Measurements from ENCODE around the gene DEPP1.

DEPP1 gene

DNA sequence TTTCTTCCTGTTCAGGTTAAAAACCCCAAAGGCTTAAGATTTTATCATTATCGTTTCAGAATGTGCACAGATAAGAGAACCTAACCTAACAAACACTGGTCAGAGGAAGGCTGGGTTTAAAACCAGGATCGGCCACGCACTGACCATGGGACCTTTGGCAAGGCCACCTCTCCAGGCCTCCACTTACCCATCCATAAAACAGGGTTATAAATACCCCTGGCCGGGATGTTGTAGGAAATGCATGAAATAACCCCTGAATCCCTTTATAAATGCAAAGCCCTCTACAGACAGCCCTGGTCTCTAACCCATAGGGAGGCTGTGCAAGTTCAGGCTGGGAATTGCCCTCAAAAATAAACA is 418 bp downstream of the DEPP1 start:
- no peak for DNase-seq

DNA sequence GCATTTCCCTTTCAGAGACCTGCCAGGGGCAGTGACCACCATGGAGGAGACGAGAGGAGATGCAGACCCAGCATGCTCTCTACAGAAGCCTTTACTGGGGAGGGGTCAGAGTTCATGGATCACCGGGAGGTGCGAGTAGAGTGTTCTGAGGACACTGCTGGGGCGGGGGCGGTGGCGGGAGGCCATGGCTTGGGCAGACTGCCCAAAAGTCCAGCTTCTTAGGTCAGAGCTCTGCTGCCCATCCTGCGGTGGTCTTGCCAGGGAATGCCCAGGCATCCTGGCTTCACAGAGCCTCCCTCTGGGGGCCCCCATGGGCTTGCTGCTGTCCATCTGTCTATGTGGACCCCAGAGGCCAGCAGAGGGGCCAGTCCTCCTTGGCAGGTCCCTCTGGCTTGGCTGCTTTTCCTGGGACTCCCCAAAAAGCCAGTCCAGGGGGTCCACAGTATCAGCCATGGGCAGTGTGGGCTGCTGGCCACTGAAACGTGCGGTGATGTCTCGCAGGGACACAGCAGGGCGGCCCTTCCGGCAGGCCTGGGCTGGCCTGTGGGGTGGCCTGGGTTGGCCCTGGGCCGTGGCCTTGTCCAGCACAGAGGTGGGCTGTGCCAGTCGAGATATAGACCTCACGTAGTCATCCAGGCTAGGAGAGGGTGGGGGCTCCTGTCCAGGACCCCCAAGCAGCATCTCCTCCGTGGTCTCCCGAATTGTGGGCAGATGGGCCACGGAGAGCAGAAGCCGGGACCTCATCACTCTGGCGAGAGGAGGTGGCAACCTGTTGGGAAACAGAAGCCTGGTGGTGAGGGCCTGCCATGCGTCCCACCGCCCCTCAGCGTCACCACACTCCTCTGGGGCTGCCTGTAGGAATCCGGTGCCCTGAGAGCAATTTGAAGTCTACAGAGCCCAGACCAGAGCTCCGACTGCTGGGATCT is 1.1 kb downstream of the DEPP1 start:
- DNase-seq, result no peak

DNA sequence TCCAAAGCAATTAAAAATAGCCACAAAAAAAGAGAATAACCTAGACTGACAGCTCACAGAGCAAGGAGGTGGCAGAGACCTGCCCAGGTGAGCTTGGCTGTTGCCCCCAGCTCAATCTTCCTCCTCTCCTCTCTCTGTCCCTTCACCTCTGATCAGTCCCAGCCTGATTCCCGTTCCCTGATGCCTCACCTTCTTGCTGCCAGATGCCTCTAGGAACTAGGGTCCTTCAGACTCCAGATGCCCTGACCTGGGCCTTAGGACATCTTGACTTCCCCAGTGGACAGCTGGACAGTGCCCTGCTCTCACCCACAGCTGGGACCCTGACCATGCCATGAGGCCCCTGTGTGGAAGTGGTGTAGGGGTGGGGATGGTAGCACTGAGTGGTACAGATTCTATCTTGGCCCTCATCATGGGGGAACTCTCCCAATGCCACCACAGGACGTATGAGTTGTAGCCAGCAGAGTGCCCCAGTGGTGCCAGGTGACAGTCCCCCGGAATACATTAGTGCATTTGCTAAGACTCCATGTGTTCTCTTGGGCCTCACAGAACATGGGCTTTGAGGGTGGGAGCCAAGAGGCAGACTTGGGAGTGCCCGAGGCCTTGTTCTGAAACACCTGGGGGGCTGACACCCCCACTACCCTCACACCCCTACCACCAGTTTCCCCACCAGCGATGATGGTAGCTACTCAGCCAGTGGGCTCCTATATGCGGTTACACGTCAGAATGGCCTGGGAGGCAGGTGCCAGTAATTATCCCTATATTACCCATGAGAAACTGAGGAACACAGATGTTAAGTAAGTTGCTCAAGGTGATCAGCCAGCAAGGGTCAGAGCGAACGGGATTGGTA is 2.0 kb downstream of the DEPP1 start:
- no peak for DNase-seq

DNA sequence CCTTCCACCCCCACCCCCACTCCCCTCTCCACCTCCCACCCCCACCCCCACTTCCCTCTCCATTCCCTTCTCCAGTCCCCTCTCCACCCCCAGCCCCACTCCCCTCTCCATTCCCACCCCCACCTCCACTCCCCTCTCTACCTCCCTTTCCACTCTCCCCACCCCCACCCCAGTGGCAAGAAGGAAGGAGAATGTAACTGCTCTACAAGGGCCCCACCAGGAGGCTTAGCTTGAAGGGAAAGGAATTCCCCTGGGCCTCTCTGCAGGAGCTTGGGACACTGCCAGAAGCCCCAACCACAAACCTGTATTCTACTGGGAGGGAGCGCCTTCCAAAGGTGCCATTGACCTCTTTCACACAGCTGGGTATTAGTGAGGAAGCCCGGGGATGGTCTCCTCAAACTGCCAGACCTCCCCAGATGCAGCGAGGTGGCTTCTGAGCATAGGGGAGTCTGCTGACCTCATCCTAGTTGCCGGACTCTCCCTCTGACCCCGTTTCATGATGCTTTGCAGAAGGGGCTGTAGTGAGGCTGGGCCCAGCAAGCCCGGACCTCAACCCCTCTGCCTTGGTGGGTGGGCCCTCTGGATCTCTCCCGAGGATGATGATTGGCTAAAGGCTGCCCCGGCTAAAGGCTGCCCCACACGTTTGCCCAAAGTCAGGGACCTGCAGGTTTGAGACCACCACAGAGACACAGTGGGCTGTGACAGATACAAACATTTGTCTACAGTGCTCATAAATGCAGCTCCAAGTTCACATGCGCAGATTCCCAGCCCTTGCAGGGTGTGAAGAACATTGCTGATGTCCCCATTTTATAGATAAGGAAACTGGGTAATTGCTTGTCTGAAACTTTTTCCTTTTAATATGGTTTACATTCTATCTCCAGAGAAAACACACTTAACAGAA is 2.9 kb downstream of the DEPP1 start:
- DNase-seq, result peak; percentile 24

DNA sequence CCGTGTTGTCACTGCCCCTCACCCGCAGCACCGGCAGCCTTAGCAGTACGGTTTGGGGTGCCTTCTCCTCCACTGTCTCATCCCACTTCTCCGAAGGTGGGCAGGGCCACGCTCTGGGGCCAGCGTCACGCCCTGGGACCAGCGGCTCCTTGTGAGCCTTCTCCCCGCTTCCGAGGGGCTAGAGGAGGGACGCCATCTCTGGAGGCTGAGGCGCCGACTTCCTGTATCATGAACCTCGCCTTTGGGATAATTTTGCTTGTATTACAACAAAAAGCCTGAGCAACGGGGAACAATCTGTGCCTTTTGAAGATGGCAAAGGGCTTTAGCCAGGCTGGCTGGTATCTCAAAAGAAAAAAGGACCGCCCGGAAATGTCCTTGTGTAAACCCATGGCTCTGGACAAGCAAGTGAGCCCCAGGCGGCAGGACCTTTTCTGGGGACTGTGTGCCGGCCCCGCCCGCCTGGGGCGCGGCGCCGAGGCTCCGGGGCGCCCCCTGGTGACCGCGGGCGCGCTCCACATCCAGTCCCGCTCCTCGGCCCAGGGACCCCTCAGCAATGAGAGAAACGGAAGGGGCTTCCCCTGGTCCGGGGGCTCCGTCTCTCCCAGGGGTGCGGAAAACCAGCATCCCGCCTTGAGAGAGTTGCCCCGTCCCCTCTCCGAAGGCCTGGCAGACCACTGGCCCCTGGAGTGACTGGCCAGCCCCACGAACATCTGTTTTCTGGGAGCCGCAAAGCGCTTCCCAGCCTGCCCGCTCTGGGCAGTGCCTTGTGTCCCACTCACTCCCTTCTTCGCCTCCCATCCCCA is 3.8 kb downstream of the DEPP1 start:
- no peak for DNase-seq

DNA sequence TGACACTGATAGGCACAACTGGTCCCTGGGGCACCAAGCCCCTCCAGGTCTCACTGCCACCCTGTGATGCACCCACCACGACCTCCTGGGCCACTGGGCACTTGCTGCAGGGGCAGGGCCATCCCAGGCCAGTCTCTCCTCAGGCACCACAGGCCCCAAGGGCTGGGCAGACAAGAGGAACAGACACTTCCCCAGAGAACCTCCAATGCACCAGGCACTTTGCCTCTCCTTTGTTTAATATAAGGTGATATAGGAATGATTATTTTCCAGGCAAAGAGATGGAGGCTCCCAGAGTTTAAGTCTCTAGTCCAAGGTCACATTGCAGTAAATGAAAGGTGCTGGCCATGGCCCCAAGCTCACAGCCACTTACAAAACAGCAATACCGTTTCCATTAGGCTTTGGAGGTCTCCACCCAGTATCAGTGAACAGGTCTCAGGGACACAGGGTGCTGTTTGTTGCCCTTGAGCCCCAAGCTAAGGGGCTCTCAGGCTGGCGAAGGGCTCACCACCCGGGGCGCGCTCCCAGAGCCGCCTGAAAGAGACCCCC is 4.5 kb downstream of the DEPP1 start:
- no peak for DNase-seq

DNA sequence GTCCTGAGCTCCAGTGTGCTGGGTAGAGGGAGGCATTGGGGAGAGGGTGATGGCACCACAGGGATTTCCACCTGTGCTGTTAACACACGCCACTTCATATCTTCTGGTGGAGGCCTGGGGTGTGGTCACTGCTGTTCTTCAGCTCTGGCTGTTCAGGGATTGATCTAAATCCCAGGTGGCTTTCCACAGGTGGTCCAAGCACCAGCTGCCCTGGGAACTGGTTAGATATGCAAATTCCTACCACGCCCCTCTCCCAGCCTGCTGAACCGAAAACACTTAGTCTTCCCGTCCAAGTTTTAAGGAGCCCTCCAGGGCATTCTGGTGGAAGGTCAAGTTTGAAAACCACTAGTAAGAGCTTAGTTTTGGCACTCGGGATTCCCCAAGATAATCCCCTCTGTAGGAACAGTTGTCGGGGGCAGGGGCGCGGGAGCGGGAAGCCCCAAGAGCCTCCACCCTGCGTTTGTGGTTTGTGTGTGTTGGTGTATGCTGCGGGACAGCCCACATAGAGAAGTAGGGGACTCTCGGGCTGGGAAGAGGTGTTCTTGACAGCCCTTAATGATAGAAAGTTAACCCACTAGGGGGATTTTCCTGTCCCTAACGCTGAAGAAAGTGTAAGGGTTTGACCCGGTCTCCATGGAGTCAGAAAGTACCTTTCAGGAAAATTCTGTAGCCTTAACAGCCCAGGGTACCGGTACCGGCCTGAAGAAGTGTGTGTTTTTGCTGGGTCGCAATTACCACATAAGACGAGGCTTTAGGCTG is 5.1 kb downstream of the DEPP1 start:
- DNase-seq, result peak; percentile 74

DNA sequence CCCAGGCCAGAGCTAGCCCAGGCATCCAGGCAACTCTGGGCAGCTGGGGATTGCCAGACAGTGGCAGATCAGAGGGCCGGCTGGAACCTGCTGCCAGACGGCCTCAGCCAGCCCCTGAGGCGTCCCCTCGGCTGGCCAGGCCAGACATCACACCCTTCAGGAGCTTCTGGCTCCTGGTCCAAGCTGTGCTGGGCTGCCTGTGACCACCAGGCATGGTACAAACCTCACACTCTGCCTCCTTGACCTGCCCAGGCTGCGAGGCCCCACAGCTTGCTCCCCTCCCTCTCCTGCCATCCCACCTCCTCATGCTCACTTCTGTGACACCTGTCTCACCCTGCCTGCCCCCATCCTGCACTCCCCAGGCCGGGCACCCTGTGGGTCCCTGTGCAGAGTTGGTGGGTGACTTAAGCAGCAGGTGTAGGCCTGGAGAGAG is 5.7 kb downstream of the DEPP1 start:
- no peak for DNase-seq

DNA sequence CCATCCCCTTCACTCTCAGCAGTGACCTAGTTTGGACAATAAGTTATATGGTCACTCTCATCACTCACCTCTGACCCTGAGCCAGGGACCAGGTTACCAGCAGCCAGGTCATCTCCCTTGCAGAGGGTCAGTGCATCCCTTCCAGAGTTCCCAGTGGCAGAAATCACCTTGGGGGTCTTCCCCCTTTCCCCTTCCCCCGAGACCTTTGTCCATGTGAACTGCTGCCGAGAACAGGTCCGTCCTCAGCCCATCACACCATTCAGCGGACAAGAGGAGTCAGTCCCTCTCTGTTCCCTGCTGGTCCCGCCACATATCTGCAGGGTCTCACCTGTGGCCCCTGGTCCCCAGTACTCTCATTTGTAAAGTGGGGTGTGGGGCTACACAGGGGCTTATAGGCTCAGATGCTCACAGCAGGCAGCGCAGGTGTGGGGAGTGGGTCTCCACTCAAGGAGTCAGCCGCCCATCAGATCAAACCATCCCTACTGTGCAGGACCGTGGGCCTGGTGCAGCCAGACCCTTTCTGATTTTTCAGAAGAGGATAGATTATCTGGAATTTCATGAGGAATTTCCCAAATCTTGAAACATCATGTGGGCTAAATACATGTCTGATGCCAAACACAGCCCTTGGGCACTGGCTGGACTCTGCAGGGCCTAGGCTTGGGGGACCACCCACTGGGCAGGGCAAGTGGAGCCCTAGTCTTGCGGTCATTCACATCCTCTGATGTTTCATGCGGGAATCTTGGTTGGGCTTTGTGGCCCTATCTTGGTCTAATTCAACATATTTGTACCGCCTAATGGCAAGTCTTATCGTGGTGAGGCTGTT is 6.5 kb downstream of the DEPP1 start:
- DNase-seq, result no peak

DNA sequence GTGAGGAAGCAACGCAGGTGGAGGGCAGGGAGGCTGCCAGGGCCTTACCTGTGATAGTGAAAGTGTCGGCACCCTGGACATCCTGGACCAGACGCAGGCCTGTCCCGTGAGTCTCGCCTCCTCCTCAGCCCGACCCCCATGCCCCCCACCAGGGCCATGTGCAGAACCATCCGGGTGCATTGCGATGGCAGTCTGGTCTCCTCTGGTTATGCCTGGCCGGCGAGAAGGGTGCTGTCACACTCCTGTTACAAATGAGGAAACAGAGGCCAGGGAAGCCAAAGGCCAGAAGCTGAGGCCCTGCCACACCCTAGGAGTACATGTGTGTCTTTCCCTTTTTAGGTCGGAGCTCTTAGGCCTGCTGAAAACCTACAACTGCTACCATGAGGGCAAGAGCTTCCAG is 7.2 kb downstream of the DEPP1 start:
- DNase-seq, result no peak

DNA sequence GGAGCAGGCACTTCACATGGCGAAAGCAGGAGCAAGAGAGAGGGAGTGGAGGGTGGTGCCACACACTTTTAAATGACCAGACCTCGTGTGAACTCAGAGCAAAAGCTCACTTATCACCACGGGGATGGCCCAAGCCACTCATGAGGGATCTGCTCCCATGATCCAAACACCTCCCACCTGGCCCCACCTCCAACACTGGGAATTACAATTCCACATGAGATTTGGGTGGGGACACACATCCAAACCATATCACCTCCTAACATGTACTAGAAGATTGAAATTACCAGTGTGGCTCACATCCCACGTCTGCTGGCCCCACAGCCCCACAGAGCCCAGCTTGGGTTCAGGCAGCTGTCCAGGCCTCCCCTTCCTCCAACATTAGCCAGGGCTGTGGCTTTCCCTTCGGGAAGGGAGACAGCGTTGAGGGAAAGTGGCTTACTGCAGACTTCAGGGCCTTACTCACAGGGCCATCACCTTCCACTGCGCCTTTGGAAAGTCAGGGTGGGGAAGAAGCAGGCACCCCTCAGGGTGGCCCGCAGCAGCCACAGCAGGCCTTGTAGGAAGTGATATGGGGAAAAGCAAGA is 7.7 kb downstream of the DEPP1 start:
- no peak for DNase-seq

DNA sequence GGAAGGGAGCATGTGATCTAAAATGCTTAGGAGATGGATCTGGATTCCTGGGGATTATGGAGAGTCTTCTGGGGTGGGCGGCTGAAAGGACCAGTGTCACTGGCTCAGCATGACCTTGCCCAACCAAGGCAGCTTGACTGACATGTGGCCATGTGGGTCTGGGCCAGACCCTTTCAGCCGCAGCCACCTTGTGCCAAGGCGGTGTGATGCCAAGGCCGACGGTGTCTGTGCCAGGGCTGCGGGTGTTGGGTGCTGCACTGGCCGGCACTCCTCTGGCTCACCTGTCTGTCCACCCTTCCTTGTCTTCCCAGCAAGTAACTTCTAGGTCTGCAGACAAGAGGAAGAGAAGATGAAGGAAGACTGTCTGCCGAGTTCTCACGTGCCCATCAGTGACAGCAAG is 8.8 kb downstream of the DEPP1 start:
- no peak for DNase-seq

DNA sequence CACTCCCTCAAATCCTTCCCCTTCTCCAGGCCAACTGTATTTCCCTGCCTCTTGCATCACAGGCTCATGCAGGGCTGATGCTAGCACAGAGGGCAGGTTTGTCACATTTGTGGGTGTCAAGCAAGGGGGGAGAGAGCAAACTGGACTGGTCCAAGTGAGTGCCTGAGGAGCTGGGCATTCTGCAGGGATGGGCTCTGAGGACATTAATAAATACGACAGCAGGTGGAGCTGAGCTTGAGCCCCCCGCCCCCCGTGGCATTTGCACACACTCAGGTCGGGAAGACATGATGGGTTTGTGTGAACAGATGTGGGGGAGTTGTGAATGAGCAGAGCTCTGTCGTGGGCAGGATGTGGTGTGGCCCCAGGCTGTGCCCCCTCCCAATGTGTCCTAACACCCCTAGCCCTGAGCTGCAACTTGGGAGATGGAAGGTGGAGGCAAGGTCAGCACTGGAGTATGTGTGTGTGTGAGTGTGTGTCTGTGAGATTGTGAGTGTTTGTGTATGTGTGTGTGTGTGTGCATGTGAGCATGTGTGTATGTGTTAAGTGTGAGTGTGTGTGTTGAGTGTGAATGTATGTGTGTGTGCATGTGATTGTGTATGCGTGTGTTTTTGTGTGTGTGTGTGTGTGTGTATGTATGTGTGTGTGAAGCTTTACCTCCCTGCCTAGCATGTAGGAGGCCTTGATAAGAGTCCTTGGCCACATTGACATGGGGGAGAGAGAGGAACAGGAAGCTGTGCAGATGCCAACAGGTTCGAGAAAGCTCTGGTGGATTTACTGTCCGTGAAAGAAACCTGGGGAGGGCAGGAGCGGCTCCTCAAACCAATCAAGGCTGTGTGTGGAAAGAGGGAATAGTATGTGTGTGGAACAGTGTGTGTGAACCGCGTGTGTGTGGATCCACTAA is 9.9 kb downstream of the DEPP1 start:
- no peak for DNase-seq

DNA sequence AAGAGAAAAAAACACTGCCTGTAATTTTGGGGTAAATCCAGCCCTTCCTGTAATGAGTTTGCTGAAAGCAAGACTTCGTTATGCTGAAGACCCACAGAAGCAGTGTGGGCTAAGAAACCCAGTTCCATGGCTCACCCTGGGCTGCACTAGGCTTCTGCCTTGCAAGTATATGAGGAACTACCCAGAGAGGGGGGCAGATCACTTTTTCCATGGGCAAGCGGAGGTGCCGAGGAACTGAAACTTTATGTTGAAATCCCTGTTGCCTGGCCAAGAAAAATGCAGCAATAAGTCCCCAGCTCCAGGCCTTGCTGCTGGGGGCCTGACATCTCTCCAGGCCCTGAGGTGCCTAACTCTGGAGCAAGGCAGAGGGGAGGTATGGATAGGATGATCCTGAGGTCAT is 10.5 kb downstream of the DEPP1 start:
- no peak for DNase-seq

DNA sequence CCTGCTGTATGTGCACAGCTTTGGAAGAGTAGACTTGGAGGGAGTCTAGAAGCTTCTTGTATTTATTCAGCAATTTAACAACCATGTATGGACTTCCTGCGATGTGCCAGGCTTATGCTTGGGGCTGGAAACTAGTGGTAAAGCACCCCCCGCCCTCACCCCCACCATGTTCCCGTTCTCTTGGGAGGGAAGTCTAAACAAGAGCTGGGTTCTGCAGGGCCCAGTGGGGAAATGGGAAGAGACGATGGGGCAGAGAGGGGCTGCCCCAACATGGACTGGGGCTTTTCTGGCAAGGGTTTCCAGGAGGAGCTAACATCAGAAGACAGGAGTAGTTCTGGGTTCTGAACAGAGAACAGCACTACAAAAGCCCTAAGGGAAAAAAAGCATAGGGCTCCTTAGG is 11.0 kb downstream of the DEPP1 start:
- no peak for DNase-seq

DNA sequence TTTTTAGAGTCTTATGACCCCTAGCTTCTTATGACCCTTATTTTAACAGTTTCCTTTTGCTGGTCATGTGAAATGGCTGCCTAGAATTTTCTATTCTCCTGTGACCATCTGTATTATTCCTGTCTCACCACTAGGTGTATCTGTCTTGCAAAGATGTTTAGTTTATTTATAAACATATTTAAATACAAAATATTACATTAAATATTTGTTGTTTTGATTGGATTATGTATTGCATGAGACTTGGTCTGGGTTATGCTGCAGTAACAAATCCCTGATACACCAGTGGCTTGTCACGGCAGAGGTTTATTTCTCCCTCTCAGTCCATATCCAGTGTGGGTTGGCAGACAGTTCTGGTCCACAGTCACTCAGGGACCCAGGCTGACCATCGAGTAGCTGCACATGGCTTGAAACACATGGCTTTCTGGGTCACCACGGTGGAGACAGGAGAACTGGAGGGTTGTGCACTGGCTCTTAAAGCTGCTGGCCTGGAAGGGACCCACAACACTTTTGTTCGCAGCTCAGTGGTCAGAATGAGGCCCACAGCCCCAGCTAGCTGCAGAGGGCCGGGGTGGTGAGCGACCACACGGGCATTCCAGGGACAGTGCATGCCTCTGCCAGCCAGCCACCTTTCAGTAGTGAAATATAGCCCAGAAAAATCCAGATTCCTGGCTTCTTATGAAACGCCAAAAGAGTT is 11.6 kb downstream of the DEPP1 start:
- no peak for DNase-seq

DNA sequence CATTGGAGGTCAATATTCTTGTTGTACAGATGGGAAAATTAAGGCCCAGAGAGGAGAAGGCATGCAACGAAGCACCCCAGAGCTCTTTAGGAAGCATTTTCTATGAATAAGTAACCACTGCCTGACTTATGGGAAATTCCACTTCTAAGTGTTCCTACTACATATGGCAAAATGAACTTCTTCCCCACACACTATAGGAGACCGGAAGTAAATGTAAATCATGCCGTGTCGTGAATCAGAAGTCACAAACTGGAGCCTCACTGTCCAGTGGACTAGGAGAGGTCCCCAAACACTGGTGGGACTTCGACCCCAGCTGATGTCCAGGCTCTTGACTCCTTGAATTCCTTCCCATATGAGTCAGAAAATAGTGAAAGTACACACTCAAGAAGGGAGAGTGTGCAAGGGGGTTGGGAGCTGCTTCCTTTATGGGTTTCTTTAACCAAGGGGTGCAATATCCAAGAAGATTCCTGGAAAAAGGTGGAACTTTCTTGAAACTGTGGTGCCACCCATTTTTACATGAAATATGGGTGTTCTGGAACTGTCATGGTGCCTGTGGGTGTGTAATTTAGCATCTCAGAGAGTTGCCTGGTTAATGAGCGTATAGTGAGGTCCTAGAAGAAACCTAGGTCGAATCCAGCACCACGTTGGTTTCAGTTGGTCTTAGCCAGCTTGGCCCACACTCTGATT is 12.3 kb downstream of the DEPP1 start:
- no peak for DNase-seq
